NCI-H524 (cell line): ENCODE data around the gene CLCA2.

ENCODE experiments used
- DNase-seq, 2 experiments: peaks; one replicate each; lab custom pipeline; 2025; lab: John Stamatoyannopoulos, UW

The CLCA2 gene

GRCh38 chr1:86429122-86429725 is 5.3 kb downstream of the CLCA2 start:
- no peak for DNase-seq

- no peak for DNase-seq
Observed at GRCh38 chr1:86429835-86430234, 5.9 kb downstream of the CLCA2 start.

GRCh38 chr1:86430376-86430775 is 6.4 kb downstream of the CLCA2 start:
- DNase-seq = no peak

GRCh38 chr1:86434059-86434458 is 10.1 kb downstream of the CLCA2 start:
- DNase-seq = no peak

GRCh38 chr1:86435327-86435726 is 11.4 kb downstream of the CLCA2 start:
- no peak for DNase-seq

- no peak for DNase-seq
Observed at GRCh38 chr1:86436041-86436440, 12.1 kb downstream of the CLCA2 start.

GRCh38 chr1:86441581-86441980 is 17.6 kb downstream of the CLCA2 start:
- DNase-seq = no peak

GRCh38 chr1:86441997-86442396 is 18.0 kb downstream of the CLCA2 start:
- DNase-seq = no peak

GRCh38 chr1:86445919-86446318 is 21.9 kb downstream of the CLCA2 start:
- DNase-seq = no peak

GRCh38 chr1:86447198-86447790 is 23.3 kb downstream of the CLCA2 start:
- no peak for DNase-seq

- DNase-seq = no peak
Observed at GRCh38 chr1:86448670-86449069, 24.7 kb downstream of the CLCA2 start.

GRCh38 chr1:86449103-86449502 is 25.1 kb downstream of the CLCA2 start:
- no peak for DNase-seq

GRCh38 chr1:86450847-86451246 is 26.9 kb downstream of the CLCA2 start:
- no peak for DNase-seq

- DNase-seq = no peak
Observed at GRCh38 chr1:86453664-86454063, 29.7 kb downstream of the CLCA2 start.

- no peak for DNase-seq
Observed at GRCh38 chr1:86455073-86455472, 31.1 kb downstream of the CLCA2 start.

- no peak for DNase-seq
Observed at GRCh38 chr1:86460998-86461397, 37.0 kb downstream of the CLCA2 start.

- no peak for DNase-seq
Observed at GRCh38 chr1:86461482-86461881, 37.5 kb downstream of the CLCA2 start.

GRCh38 chr1:86464819-86465218 is 40.8 kb downstream of the CLCA2 start:
- DNase-seq = no peak

GRCh38 chr1:86466109-86466844 is 42.3 kb downstream of the CLCA2 start:
- DNase-seq = peak in 1 of 2 experiments; percentile 50

GRCh38 chr1:86466986-86467385 is 43.0 kb downstream of the CLCA2 start:
- no peak for DNase-seq

- DNase-seq = peak in 1 of 2 experiments; percentile 57
Observed at GRCh38 chr1:86468501-86468977, 44.6 kb downstream of the CLCA2 start, which contains the start of gene CLCA1. Gene CLCA1 (plus strand): TSS chr1:86468927. CDS start chr1:86468972, 45 bp downstream.

- no peak for DNase-seq
Observed at GRCh38 chr1:86470859-86471258, 46.9 kb downstream of the CLCA2 start.

GRCh38 chr1:86471291-86471690 is 47.3 kb downstream of the CLCA2 start:
- no peak for DNase-seq
